OCI-LY3 (cell line): ENCODE results near the gene RREB1.

Experiments used
- H2AFZ ChIP-seq: fragments of 200-600, 300-600 bp; shearing (Covaris generic); 2 replicates; pipeline ENCODE4 v1.6.0; 2014; ENCODE audit warnings: antibody characterized with exemption, low read depth, low read length
- H3K27ac ChIP-seq: fragments of 200-600, 300-600 bp; sonication (generic); 2 replicates; pipeline ENCODE4 v1.5.1; 2014; ENCODE audit warnings: mild to moderate bottlenecking, low read length, moderate library complexity, mixed read lengths
- H3K27me3 ChIP-seq: fragments of 200-600, 300-600 bp; sonication (generic); 2 replicates; pipeline ENCODE4 v1.6.1; 2014; ENCODE audit warnings: low read depth, low read length, mixed read lengths
- H3K36me3 ChIP-seq: fragments of 200-600, 300-600 bp; sonication (generic); replicated peaks from 2 replicates; pipeline ENCODE3; 2014; ENCODE audit warnings: low read depth, low read length, mixed read lengths
- H3K4me1 ChIP-seq: fragments of 300-600, 200-600 bp; sonication (generic); 2 replicates; pipeline ENCODE4 v1.6.1; 2014; ENCODE audit warnings: low read length, mixed read lengths
- H3K4me2 ChIP-seq: fragments of 200-600, 300-600 bp; sonication (generic); 2 replicates; pipeline ENCODE4 v1.6.1; 2014; ENCODE audit warnings: low read length, mixed read lengths
- H3K4me3 ChIP-seq: fragments of 300-600, 200-600 bp; sonication (generic); 2 replicates; pipeline ENCODE4 v1.5.1; 2014; ENCODE audit warnings: antibody characterized with exemption, mild to moderate bottlenecking, low read length, moderate library complexity
- H3K79me2 ChIP-seq: fragments of 300-600, 200-600 bp; shearing (Covaris generic); 2 replicates; pipeline ENCODE4 v1.6.1; 2014; ENCODE audit warnings: mild to moderate bottlenecking, low read length, mixed read lengths
- H3K9ac ChIP-seq: fragments of 300-600, 200-600 bp; shearing (Covaris generic); 2 replicates; pipeline ENCODE4 v1.6.0; 2014; ENCODE audit warnings: mild to moderate bottlenecking, low read length, moderate library complexity
- H3K9me3 ChIP-seq: fragments of 200-600, 300-600 bp; shearing (Covaris generic); 2 replicates; pipeline ENCODE4 v1.6.1; 2014; ENCODE audit warnings: low read length, mixed read lengths; ENCODE audit not compliant: insufficient read depth
- H4K20me1 ChIP-seq: fragments of 200-600, 300-600 bp; sonication (generic); 2 replicates; pipeline ENCODE4 v1.6.1; 2016; ENCODE audit warnings: low read length, mixed read lengths; ENCODE audit not compliant: insufficient read depth
- EZH2phosphoT487 ChIP-seq: fragments of 200-600 bp; shearing (Covaris generic); IDR thresholded peaks from 2 replicates; pipeline ENCODE4 v1.6.1; 2018; ENCODE audit warnings: antibody characterized with exemption, mixed run types, low read depth
- TF ChIP-seq, protein P1 (sequence below): fragments of 200-600, 300-600 bp; sonication (generic); IDR thresholded peaks from 2 replicates; pipeline ENCODE4 v1.5.1; 2014; ENCODE audit warnings: antibody characterized with exemption, low read length, low read depth

The RREB1 gene

DNA sequence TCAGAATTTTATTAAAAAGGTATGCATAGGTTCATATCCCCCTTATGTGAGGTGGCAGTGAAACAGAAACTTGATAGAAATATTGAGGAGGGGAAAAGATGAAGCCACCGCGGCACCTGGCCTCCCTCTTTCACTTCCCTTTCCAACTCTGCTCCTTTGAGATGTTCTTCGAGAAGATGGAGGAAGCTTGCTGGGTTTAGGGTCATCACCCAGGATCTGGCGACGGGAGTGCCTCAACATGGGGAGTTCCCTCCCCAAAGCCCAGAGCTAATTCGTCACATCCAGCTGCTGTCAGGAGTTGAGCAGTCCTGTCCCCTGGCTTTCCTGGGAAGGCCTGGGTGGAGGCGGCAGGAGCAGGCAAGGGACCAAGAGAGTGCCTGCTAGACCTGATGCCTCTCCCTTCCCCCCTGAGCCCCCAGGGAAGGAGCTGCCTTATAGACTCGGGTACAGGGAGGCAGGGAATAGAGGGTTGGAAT is 29.1 kb downstream of the RREB1 start:
- no peaks in the 10 kb centered on the region for H3K9me3 ChIP-seq
- no peak overlapping the region for H2AFZ ChIP-seq
- no peaks in the 10 kb centered on the region for H3K27me3 ChIP-seq
- peak overlapping the region; percentile 71 for H3K4me3 ChIP-seq
- TF ChIP-seq, protein P1, sequence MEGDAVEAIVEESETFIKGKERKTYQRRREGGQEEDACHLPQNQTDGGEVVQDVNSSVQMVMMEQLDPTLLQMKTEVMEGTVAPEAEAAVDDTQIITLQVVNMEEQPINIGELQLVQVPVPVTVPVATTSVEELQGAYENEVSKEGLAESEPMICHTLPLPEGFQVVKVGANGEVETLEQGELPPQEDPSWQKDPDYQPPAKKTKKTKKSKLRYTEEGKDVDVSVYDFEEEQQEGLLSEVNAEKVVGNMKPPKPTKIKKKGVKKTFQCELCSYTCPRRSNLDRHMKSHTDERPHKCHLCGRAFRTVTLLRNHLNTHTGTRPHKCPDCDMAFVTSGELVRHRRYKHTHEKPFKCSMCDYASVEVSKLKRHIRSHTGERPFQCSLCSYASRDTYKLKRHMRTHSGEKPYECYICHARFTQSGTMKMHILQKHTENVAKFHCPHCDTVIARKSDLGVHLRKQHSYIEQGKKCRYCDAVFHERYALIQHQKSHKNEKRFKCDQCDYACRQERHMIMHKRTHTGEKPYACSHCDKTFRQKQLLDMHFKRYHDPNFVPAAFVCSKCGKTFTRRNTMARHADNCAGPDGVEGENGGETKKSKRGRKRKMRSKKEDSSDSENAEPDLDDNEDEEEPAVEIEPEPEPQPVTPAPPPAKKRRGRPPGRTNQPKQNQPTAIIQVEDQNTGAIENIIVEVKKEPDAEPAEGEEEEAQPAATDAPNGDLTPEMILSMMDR = no peak
- TF ChIP-seq EZH2phosphoT487 = no peak
- H4K20me1 ChIP-seq = peaks cover 29% of the 10 kb centered on the region
- H3K9ac ChIP-seq = peak overlapping the region; percentile 85
- peak overlapping the region; percentile 99 for H3K27ac ChIP-seq
- peak overlapping the region; percentile 98 for H3K4me2 ChIP-seq
- H3K36me3 ChIP-seq = no peaks in the 10 kb centered on the region
- H3K79me2 ChIP-seq = peaks cover 82% of the 10 kb centered on the region
- H3K4me1 ChIP-seq = peaks cover 87% of the 10 kb centered on the region

DNA sequence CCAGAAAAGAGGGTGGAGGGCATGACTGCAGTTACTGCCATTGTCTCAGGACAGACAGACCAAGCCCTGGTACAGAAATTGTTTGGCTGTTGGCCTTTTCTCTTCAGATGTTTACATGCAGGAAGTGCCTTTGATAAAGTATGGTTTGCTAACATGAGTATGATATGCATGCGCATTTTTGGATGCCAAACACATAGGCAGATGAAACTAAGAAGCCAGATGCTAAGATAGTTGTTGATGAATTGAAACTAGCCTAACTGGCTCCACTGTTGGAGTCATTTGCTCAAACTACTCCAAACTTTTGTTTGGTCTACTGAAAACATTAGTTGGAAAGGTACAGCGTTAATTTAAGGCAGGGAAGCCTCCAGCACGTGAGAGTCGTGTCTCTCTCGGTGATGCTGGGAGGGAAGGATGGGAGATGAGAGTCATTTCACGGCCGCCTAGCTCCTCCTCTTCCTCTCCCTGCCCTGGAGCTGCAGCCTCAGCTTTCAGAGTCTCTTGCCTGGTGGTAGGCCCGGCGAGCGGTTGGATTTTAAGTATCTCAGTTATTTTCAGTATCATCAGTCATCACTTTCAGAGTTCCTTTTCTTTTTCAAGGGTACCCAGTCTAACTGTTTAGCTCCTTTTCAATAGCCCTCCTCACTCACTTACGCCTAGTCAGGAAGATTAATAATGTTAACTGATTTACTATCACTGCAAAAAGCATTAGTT is 29.7 kb downstream of the RREB1 start:
- Histone ChIP-seq H3K9ac (peak overlapping the region; percentile 85), H3K4me2 (peak overlapping the region; percentile 98), H3K79me2 (peaks cover 81% of the 10 kb centered on the region), H3K9me3 (no peaks in the 10 kb centered on the region), H3K36me3 (no peaks in the 10 kb centered on the region), H3K27ac (peak overlapping the region; percentile 99), H3K4me3 (peak overlapping the region; percentile 71), H3K4me1 (peaks cover 89% of the 10 kb centered on the region), H4K20me1 (peaks cover 33% of the 10 kb centered on the region), H2AFZ (no peak overlapping the region), H3K27me3 (no peaks in the 10 kb centered on the region)
- TF ChIP-seq, protein P1 = no peak
- no peak for TF ChIP-seq EZH2phosphoT487

DNA sequence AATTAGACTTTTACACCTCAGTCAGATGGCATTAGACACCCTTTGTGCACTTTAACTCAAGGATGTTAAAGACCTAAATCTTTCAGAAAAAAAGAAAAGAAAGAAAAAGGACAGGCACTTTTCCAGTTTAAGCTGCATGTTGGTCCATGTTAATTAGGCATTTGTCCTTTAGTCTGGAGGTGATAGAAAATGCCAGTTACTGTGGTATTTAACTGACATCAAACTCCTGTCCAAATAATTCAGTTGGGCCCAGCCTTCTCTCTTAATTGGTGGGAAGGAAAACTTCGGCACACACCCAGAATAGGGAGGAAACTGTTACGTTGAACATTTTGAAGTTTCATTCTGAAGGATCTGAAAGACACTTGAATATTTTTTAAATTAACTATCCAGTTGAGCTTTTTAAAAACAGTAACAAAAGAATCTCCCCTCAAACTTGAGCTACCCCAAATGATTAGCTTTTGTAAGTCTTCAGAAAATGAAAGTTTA is 30.3 kb downstream of the RREB1 start:
- Histone ChIP-seq H3K9ac (peak overlapping the region; percentile 85), H3K4me2 (peak overlapping the region; percentile 98), H3K9me3 (no peaks in the 10 kb centered on the region), H3K27me3 (no peaks in the 10 kb centered on the region), H3K4me3 (peak overlapping the region; percentile 71), H2AFZ (no peak overlapping the region), H3K36me3 (no peaks in the 10 kb centered on the region), H3K4me1 (peaks cover 89% of the 10 kb centered on the region), H3K27ac (peak overlapping the region; percentile 99), H4K20me1 (peaks cover 36% of the 10 kb centered on the region), H3K79me2 (peaks cover 81% of the 10 kb centered on the region)
- TF ChIP-seq, protein P1 = no peak

DNA sequence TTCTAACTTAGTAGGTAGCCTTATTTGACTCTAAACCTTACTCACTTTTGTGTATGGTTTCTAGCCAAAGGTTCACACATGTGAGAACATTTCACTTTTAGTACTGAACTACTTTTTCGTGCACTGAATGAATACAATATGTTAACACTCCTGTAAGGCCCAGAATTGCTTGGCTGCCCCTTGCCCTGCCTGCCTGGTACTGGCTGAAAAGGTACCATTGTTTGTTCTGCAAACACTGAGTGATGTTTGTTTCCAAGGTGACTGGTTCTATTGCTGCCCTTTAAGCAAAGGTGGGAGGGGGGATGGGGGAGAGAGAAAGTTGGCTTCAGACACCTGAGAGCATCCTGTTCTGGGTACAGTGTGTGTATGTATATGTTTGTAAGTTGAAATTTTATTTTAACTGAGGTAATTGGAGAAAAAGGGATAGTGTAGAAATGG is 31.2 kb downstream of the RREB1 start:
- Histone ChIP-seq H3K4me3 (peak overlapping the region; percentile 71), H3K27ac (peak overlapping the region; percentile 99), H3K79me2 (peaks cover 81% of the 10 kb centered on the region), H3K4me2 (peak overlapping the region; percentile 98), H3K4me1 (peaks cover 89% of the 10 kb centered on the region), H4K20me1 (peaks cover 43% of the 10 kb centered on the region), H3K9ac (peak overlapping the region; percentile 85; the same call in 1 of the 2 replicates), H3K36me3 (no peaks in the 10 kb centered on the region), H3K27me3 (no peaks in the 10 kb centered on the region), H2AFZ (no peak overlapping the region), H3K9me3 (no peaks in the 10 kb centered on the region)
- TF ChIP-seq, protein P1 = no peak
